GM04503 (cell line): ENCODE measurements around the gene KRT75.

Experiments used
- DNase-seq: peaks from one replicate; pipeline ENCODE4 v3.0.0-alpha.2; 2012; ENCODE audit warnings: low read depth

KRT75 gene

GRCh38 chr12:52391618-52392002 is 42.6 kb downstream of the KRT75 start:
- no peak for DNase-seq

GRCh38 chr12:52390739-52391617 is 43.2 kb downstream of the KRT75 start:
- no peak for DNase-seq

- DNase-seq = no peak
These were observed 44.6 kb downstream of the KRT75 start for GRCh38 chr12:52389313-52390207.

- no peak for DNase-seq
These were observed 46.3 kb downstream of the KRT75 start for GRCh38 chr12:52387859-52388258.

GRCh38 chr12:52385226-52385702 is 48.9 kb downstream of the KRT75 start, which contains the start of gene KRT84:
TSS of gene KRT84 (minus strand) at chr12:52385652. CDS start at chr12:52385585, 67 bp downstream.
- DNase-seq = no peak

- DNase-seq = no peak
These were observed 50.8 kb downstream of the KRT75 start for GRCh38 chr12:52383331-52383730.

GRCh38 chr12:52382854-52383253 is 51.3 kb downstream of the KRT75 start:
- DNase-seq = no peak

GRCh38 chr12:52381206-52381605 is 53.0 kb downstream of the KRT75 start:
- no peak for DNase-seq

- DNase-seq = no peak
These were observed 53.9 kb downstream of the KRT75 start for GRCh38 chr12:52380271-52380694.

GRCh38 chr12:52379536-52379935 is 54.6 kb downstream of the KRT75 start:
- no peak for DNase-seq

GRCh38 chr12:52378091-52378490 is 56.1 kb downstream of the KRT75 start:
- no peak for DNase-seq

- DNase-seq = no peak
These were observed 56.9 kb downstream of the KRT75 start for GRCh38 chr12:52377266-52377665.
